CD4-positive, alpha-beta T cell treated with Interleukin-2 at 100 ng/mL for 4 hours (primary cell): ENCODE results near the gene TDRD9.
"Not testable (repeated sequence)": the region's sequence is repeated elsewhere in the genome, so short reads cannot be mapped to it uniquely, and the experiment has no call there.

Source experiments
- DNase-seq: peaks from one replicate; pipeline ENCODE4 v3.0.0-alpha.2; 2020; ENCODE audit warnings: low spot score

Gene TDRD9

GRCh38 chr14:103920981-103921854 lies 7.0 kb upstream of the TDRD9 start:
- DNase-seq = peak; percentile 93

- DNase-seq = not testable (repeated sequence)
Measured at GRCh38 chr14:103921855-103922200, 6.4 kb upstream of the TDRD9 start.

- DNase-seq = no peak
Measured at GRCh38 chr14:103923863-103924262, 4.4 kb upstream of the TDRD9 start.

- DNase-seq = no peak
Measured at GRCh38 chr14:103925316-103925715, 2.9 kb upstream of the TDRD9 start.

DNA sequence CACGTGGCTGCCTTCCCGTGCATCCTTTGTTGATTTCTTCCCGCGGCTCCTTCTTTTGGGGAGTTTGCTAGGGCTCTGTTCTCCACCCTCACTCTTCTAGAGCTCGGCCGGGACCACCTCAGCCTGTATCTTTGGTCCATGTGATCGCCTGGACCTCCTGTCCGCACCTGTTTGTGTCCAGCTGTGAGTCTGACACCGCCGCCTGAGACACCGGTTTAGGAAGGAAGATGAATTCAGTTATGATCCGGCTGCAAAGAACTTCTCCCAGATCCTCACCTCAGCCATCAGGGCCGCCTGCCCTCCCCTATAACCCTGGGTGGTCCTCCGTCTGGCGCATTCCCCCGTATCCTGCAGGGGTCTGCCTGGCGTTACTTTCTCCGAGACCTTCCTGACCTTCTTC lies 690 bp upstream of the TDRD9 start:
- DNase-seq = no peak

DNA sequence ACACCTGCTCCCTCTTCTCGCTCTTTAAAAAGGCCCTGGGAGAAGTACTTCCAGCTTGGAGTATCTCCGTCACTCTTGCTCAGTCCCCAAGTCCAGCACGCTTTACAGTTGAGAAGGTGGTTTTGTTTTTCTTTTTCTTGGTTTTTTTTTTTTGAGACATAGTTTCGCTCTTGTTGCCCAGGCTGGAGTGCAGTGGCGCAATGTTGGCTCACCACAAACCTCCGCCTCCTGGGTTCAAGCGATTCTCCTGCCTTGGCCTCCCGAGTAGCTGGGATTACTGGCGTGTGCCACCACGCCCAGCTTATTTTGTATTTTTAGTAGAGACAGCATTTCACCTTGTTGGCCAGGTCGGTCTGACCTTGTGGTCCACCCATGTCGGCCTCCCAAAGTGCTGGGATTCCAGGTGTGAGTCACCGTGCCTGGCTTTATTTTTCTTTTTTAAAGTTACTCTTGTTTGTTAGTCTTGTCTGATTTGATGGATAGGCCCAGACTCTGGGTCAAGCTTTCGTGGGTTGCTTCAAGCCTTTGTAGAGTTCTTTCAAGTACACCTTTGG lies 1.9 kb downstream of the TDRD9 start:
- no peak for DNase-seq

DNA sequence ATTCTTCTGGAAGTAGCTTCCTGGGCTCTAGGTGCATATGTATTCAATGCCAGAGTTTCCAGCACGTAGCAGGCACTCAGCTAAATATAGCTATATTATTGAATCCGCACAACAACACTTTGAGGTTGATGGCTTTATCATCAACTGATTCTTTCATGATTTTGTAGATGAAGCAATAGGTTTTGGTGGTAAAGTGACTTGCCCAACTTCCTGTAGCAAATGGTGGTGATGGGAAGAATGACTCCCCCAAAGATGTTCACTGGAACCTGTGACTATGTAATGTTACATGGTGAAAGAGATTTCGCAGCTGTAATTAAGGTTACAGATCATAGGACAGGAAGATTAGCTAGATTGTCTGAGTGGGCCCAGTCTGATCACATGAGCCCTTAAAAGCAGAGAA lies 3.2 kb downstream of the TDRD9 start:
- no peak for DNase-seq

DNA sequence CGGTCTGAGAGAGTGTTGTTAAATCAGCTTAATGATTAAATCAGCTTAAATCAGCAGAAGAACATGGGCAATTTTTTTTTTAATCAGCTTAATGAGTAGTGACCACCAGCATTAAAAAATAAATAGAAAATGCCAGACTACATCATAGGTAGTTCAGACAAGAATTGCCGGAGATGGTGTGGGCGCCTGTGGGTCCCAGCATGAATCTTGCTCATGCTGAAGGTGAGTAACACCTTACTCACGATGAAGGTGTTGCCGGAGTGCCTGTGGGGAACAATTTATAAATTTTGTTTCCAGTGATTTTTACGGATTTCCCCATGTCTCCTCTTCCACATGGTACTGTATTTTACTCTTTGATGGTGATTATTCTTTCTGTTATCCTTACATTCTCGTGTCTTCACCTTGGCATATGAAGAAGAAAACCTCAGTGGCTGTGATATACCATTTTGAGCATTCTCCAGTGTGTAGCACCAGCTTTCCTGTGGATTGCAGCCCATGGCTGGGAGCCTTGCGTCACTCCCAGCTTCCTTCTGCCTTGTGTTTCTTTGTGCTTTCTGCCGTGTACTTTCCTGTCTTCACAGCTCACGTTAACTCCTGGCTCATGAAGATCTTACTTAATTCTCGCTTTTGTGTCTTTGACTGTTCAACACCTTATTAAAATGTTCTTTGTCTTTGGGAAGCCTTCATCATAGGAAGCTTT lies 4.7 kb downstream of the TDRD9 start:
- no peak for DNase-seq

DNA sequence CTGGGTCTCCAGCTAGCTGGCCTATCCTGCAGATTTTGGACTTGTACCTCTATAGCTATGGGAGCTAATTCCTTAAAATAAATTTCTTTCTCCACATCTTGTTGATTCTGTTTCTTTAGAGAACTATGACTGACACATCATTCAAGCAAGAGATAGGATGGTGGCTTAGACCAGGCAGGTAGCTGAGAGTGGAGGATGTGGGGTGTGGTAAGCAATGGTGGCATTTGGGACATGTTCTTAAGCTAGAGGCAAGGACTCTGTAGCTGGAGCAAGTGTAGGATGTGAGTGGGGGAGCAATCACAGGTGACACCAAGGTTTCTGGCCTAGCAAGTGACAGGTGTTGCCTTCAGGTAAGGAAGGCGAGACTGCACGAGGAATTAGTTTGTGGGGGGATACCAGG lies 6.8 kb downstream of the TDRD9 start:
- DNase-seq = no peak

DNA sequence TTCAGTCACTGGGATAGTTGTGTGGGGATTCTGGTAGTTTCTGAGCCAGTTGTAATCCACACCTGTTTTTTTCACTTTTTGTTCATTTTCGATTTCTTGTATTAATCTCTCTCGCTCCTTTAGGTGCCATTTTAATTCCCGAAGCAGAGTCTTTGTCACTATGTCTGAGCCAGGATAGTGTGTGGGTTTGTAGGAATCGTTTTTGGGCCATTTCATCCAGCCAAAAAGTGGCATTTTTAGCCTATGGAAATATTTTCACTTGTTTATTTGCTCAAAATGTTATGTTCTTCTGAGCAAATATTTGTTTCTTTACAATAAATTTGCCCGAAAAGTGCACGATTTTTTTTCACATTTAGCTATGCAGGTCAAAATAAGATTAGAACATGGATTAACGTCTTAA lies 13.2 kb downstream of the TDRD9 start:
- DNase-seq = no peak

DNA sequence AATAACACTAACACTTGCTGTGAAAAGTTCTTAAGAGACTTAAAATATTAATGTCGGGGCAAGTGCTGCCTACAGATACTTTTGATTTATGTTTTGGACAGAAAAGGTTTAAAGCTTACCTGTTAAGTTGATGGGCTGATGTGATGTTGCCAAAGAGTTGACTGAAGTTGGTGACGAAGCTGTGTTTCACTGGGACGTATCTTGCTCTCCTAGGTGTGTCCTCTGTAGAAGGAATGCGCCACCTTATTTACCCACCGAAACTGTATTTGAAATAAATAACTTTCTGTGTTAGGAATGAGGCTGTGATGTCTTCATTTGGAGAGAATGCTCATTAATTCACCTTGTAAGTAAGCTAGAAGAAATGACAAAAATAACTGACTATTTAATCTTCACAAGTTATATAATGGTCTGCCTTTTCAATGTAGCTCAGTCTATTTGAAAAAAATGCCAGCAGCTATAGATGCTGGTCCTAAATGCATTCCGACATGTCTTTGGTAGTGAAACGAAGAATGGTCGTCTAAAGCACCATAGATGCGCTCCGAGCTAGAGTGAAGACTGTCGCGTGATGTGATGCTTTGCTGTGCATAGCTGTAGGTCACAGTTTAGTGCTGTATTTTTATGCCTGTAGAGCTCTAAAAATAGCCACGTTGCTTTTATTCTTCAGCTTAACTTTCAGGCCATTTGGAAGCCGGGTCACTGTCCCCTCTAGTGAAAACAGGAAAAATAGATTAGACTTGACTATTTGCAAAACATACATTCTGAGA lies 13.9 kb downstream of the TDRD9 start, which contains the start of gene RD3L:
RD3L (minus strand) TSS at position 557 of the 764 bp plus-strand sequence. CDS start 834 bp downstream, outside the sequence.
- DNase-seq = no peak

DNA sequence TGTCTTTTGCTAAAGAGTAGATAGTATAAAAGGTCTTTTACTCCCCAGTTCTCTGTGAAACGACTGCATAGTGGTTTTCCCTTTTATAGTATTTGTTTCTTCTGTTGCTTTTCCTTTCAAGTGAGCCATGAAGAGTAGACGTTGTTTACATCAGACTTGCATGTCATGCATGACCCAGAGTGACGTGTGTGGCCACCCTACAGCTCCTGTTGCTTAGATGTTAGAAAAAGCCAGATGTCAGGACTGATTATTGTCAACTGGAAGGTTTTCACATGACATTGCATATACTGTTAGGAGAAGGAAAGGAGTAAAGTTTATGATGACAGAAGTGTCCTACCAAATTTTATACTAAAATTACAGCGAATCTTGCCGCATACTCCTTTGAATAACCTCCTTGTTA lies 15.4 kb downstream of the TDRD9 start:
- no peak for DNase-seq

GRCh38 chr14:103946975-103947374 lies 18.7 kb downstream of the TDRD9 start:
- DNase-seq = no peak

DNA sequence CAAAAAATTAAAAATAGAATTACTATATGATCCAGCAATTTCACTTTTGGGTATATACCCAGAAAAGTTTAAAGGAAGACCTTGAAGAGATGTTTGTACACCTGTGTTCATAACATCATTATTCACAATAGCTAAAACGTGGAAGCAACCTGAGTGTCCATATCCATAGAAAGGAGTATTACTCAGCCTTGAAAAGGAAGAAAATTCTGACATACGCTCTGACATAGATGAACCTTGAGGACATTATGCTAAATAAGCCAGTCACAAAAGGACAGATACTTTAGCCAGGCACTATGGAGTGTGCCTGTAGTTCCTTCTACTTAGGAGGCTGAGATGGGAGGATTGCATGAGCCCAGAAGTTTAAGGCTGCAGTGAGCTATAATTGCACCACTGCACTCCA lies 20.2 kb downstream of the TDRD9 start:
- no peak for DNase-seq

DNA sequence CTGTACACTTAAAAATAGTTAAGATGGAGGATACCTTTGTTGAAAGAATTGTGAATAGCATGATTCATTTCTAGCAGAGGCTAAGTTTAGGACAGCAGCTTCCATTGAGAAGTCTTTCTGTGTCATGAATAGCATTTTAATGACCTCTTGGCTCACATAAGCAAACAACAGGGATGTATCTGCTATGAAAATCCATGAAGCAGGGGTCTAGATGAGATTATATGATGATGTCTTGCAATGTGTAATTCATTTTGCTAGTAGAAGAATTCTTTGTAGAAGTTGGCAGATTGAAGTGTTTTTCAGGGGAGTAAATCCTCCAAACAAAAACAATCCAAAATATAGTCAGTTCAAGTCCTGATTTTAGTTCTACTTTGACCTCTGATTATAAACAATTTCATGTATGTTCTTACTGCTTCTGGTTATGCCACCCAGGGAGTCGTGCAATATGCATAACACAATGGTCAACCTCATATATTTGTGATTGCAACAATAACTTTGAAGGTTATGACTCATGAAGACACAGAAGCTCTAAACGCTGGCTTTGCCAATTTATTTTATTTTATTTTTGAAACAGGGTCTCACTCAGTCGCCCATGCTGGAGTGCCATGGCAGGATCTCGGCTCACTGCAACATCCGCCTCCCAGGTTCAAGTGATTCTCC lies 21.0 kb downstream of the TDRD9 start:
- no peak for DNase-seq

DNA sequence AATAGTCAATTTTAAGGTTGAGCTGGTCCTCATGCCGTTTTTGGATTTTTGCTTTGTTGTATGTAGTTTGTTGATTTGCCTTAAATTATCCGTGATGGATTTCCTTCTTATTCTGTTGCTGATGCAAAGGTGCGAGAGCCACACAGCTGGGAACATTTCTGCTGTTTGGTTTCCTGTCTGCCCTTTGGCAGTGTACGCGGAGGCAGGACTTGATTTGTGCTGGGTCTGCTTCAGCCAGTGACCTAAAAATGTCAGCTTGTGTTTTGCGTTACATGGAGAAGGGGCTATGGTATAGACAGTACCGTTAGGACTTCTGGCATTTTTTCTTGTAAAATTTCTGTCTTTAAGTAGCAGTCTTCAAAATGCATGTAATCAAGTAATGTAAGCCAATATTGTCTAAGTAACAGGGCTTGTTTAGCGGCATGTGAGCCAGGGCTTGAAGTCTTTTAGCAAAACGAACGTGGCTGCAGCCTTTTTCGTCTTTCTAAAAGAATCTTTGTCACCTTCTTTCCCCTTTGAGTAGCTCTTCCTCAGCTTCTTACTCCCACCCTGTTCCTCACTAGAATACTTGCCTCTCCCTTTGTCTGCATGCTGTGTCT lies 32.3 kb downstream of the TDRD9 start:
- DNase-seq = no peak

DNA sequence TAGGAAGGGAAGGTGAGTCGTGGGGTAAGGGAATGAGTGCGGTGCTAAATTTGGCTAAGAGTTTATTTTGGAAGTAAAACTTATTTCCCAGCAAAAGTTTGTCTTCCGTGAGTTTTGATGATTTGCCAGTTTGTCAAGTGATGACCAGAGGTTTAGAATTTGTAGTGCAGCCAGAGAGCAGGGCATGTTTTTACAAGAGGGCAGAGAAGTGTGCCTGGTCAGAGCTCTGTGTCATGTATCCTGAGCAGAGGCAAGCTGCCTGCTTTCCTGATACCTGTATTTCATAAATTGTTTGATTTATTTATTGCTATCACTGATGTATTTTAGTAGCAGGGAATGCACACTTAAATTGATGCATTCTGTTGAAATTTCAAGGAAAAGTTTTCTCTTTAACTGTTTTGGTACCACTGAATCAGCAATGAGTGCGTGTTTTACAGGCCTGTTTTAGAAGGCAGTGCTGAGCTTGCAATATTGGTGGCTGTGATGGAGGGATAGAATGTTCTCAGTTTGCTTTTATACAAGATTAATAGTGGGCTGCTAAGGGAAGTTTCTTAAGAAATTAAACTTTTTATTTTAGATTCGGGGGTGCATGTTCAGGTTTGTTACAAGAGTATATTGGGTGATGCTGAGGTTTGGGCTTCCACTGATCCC lies 33.8 kb downstream of the TDRD9 start:
- no peak for DNase-seq

DNA sequence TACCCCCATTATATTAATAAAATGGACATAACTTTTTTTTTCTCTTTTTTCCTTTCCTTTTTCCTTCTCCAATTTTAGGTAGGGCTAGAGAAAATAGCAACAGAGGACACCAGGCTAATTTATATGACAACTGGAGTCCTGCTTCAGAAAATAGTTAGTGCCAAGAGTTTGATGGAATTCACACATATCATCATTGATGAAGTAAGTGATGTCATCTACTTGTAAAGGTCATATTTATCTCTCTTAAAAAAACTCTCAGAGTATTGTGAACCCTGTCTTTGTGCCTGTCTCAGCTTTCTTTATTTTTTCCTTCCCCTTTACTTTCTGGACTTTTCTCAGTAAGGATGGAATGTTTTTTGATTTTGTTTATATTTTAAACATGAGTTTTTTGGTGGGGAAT lies 38.4 kb downstream of the TDRD9 start:
- no peak for DNase-seq

DNA sequence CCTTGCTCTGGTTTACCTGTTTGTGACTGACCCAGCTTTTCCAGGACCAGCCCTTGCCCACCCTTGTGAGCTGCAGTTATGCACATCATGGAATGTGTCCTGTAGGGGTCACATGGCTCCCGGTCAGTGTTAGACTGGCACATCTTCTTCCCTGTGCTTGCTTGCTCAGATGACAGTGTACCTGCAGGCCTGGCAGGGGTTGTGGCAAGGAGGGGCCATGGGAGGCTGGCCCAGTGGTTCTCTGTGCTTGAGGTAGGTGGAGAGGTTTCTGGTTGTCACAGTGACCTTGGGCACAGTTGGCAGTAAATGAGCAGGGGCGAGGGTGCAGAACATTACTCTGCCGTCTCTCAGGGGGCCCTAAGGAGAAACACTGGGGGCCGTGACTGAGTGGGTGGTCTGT lies 41.7 kb downstream of the TDRD9 start:
- DNase-seq = no peak

GRCh38 chr14:103973354-103973753 lies 45.1 kb downstream of the TDRD9 start:
- DNase-seq = no peak

DNA sequence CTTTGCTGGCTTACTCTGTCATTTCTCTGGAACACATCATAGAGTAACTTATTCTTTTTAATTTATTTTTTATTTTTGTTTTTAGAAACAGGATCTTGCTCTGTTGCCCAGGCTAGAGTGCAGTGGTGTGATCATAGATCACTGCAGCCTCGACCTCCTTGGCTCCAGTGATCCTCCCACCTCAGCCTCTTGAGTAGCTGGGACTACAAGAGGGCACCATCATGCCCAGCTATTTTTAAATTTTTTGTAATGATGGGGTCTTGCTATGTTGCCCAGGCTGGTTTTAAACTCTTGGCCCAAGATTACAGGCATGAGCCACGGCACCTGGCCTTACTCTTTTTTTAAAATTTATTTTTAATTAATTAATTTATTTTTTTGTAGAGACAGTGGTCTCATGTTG lies 46.3 kb downstream of the TDRD9 start:
- no peak for DNase-seq
